NCI-H2029 (cell line): ENCODE measurements around the gene STX16.
"Not testable (repeated sequence)": the region's sequence is repeated elsewhere in the genome, so short reads cannot be mapped to it uniquely, and the experiment has no call there.

ENCODE experiments used
- DNase-seq: peaks from one replicate; lab custom pipeline; 2025; lab: John Stamatoyannopoulos, UW

The STX16 gene

DNA sequence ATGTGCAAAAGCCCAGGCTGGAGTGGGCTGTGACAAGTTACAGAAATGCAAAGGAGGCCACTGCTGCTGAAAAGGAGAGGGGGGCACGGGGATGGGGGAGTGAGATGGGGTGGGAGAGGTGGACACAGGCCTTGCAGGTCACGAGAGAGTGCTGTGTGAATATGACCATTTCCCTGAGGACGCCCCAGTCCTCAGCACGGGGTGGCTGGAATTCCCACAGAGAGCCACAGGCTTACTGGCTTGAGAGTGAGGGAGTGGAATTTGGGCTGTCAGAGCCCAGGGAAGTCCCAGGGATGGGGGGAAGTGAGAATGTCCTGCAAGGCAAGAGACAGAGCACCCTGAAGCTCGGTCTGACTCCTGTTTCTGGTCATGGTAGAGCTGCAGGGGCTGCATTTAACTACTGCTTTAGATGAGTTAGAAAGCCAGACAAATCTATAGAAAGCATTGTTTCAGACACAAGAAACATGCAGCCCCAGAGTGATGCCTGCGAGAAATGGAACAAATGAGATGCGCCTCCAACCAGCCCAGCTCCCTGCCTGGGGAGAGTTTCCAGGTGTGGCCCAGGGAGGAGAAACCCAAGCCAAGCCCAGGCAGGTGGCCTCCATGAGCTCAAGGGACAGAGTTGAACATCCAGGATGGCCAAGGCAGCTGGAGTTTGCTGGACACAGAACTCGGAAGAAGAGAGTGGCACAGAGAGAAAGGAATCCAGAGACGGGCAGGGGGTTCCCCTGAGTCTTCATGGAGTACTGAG is 72.0 kb downstream of the STX16 start:
- DNase-seq = no peak

DNA sequence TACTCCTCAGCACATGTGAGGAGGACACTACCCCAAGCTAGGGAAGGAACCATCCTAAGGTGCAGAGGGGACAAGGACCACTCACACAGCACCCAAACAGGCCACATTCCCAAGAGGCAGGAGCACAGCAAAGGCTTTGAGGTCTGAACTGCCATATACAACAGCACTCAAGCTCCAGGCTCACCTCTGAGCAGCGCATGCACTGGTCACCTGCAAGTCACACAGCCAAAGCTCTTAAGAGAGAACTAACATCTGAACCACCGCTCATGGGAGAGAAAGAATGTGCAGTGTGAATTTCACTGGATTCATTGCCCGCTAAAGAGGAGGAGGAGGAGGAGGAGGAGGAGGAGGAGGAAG is 72.5 kb downstream of the STX16 start:
- no peak for DNase-seq

DNA sequence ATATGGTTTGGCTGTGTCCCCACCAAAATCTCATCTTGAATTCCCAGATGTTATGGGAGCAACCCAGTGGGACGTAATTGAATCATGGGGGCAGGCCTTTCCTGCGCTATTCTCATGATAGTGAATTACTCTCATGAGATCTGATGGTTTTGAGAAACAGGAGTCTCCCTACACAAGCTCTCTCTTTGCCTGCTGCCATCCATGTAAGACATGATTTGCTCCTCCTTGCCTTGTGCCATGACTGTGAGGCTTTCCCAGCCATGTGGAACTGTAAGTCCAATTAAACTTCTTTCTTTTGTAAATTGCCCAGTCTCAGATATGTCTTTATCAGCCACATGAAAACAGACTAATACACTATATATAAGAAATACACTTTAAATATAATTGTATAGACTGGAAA is 75.1 kb downstream of the STX16 start:
- not testable (repeated sequence) for DNase-seq
